NCI-H128 (cell line): ENCODE data around the gene EQTN.
"Not testable (repeated sequence)": the region's sequence is repeated elsewhere in the genome, so short reads cannot be mapped to it uniquely, and the experiment has no call there.

Experiments
- DNase-seq: peaks from one replicate; lab custom pipeline; 2025; ENCODE audit not compliant: unreplicated experiment; lab: John Stamatoyannopoulos, UW

Gene EQTN

GRCh38 chr9:27293996-27294395 is 3.0 kb downstream of the EQTN start:
- DNase-seq: no peak

DNA sequence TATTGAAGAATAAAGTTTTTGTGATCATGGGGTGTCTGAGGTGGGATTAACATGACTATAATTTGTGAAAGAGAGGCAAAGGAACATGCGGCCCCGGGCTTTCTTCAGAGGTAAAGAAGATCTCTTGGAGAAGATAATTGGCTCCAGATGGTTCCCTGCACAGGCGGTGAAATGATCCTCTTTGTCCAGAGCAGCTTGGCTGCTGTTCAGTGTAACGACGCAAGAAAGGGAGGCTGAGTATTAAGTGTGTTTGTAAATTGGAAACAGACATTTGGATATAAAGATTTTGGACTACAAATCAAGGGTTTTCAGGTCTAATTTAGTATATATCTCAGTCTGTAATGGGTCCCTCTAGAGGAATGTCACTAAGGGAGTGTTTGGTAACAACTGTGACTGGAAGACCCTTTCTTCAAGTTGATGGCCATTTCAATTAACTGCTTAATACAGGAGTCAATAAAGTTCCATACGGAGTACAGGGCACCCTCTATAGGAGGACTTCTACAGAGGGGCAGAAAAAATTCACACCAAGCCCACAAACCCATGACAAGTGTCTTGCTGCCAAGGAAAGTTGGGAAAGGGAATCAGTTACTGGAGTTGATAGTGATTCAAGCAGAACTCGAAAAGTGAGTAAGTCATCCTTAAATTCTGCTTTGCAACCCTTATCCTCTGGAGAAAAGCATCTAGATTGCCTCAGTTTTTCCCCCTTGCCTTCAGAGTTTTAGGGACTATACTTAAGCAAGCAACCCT is 4.1 kb downstream of the EQTN start:
- DNase-seq: no peak

GRCh38 chr9:27291292-27291691 is 5.7 kb downstream of the EQTN start:
- DNase-seq: no peak

DNA sequence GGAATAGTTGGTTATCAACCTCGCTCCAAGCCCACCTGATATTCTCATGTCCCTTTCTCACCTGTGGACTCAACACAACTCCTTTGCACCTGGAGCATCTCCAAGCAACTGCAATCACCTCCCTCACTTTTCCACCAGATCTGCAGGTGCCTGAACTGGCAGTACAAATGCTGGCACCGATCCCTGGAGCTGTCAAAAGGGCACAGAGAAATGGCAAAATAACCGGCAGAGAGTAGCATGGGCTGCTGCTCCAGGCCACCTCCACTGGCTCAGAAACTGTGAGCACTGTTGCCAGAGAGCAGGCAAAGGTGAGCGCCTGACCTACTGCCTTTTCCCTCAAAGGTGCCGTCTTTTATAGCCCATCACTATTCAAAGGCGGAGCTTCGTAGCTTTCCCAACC is 14.7 kb downstream of the EQTN start:
- DNase-seq: no peak

DNA sequence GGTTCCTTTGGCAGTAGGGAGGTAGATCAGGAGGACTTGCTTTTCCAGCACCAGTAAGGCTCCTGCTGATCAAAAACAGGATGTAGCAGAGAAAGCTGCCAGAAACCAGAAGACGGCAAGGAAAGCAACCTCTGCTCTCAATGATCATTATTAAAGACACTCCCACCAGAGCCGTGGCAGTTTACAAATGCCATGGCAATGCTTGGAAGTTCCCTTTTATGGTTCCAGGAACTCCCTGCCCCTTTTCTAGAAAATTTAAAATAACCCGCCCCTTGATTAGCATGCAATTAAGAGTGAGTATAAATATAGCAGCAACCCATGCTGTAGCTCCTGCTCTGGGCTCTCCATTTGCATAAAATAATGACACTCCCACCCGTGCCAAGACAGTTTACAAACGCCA is 16.1 kb downstream of the EQTN start:
- DNase-seq: no peak

DNA sequence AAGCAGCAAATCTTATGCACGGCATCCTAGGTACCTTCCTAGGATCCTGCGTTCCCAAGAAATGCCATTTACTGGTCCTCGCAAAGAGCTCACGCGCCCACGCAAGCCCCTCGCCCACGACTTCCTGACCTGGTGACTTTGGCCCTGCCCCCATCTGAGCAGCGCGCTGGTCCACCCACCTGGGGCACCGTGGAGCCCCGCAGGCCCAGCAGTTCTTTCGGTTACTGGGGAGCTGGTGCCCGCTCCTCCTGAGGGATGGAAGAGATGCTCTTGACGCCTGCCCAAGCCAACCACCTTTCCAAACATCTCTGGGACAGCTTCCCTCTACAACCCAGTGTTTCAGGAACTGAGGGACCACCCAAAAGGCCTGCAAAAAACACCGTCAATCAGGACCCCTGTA is 16.7 kb downstream of the EQTN start:
- DNase-seq: no peak

DNA sequence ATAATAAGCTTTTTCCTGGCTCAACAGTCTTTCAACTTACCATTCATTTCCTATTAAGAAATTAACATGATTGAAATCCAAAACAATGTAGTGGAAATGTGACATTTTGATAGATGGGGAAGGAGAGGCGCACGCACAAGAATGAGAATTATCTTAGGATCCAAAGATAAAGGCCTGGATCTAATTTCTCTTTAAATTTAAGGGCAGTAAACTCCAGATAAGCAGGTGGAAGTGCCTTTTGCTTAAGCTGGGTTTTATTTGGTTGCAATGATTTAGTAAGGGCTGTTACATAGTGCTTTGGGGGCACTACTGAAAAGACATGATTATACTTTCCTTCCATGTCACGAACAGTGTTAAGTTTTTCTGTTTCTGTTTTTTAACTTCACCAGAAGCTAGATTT is 17.3 kb downstream of the EQTN start:
- no peak for DNase-seq

DNA sequence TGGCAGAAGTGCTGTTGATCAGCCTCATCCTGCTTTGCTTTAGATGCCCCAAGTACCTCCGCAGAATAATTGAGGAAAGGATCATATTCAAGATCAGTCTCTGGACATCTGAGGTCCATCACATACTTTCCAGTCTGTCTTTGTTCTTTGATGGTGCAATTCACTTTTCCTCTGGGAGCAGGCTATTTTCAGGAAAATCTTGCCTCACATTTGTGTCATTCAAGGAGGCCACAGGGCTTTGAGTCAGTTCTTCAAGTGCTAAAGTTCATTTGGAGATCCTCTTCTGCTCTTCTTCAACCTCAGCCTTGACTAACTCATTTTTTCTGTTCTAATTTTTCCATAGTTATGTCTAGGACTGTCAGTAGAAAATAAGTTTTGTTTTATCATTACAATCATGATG is 18.6 kb downstream of the EQTN start:
- DNase-seq: no peak

- peak; percentile 31 for DNase-seq
These were observed 20.5 kb downstream of the EQTN start for GRCh38 chr9:27276193-27277030.

DNA sequence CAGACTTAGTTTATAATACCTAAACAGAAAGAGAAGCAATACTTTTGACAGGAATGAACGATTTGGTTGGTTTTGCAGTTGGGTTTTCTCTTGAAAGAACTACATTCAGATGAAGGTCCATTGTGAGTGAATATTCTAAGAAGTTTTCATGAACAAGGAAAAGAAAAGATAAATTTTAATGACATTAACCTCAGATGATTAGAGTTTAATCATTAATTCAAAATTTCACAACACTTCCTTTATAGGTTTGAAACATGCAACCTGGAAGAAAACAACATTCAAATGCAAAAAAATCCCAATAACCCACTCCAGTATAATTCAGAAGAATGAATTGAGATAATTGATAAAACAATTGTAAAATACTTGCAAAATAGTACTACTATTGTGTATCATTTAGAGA is 23.8 kb downstream of the EQTN start:
- no peak for DNase-seq

DNA sequence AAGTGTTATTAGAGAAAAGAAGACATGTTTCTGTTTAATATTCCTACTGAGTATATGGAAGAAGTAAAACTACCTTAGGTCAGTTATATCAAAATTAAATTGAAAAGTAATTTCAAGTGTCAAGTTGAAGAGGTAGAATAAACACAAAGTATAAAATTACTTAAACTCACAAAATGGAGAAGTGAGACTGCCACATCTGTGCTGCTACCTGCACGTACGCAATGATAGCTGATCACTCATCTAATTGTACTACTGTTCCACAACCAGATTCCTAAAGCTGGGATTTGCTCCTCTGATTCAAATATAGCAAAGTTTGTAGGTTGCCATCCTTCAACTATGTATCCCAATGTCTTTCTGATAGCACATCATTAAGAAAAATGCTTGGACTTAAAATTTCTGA is 24.8 kb downstream of the EQTN start:
- no peak for DNase-seq

- no peak for DNase-seq
These were observed 35.3 kb downstream of the EQTN start for GRCh38 chr9:27261517-27262211.

- no peak for DNase-seq
These were observed 36.0 kb downstream of the EQTN start for GRCh38 chr9:27260789-27261516.

GRCh38 chr9:27258662-27259061 is 38.3 kb downstream of the EQTN start:
- DNase-seq: no peak

- DNase-seq: no peak
These were observed 48.2 kb downstream of the EQTN start for GRCh38 chr9:27248702-27249101.

DNA sequence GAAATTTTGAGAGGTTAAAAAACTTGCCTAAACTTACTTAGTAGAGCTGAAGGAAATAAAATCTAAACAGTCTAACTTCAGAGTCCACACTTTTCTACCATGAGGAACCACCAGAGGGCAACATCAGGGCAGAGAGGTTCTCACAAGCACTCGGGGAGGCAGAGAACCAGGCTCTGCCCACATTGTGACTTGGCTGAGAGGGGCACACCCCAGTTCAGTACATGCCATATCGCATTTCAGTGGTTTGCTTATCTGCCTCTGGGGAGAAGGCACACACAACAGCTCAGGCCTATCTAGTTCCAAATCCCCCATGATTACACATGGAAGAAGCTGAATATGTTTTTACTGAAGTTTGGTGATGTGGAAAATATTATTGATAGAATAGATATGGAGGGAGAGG is 49.2 kb downstream of the EQTN start:
- no peak for DNase-seq

- not testable (repeated sequence) for DNase-seq
These were observed 57.3 kb downstream of the EQTN start for GRCh38 chr9:27239648-27240047.
